ENCODE measurements around the gene STEAP1B.
"Not testable (repeated sequence)": the region's sequence is repeated elsewhere in the genome, so short reads cannot be mapped to it uniquely, and the experiment has no call there.

The STEAP1B gene

DNA sequence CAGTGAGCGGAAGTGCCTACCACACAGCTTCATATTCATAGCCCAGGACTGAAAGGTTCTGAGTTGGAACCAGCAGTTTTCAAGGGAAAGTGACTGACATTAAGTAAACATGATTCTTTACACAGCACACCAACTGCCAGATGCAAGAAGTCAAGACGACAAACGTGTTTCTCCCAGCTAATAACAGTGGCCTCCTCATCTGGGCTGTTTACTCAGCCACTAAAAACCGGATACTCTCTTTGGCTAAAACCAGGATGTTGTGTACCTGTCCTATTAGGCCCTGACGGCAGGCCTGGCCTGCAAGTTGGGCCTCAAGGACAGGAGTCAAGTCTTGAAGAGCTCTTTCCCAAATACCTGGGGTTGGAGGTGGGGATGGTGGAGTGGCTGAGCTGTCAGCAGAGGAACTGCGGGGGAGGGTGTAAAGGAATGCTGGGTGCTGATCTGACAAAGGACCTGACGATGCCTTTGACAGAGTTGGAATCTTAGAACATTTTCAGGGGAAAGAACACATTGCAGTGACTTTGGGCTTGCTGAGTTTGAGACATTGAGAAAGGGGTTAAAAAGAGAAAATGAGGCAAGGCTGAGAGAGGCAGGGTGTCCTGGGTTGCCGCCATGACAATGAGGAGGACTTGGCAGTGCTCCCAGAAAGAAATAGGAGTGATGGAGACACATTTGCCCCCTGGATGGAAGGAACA, 57.7 kb downstream of the STEAP1B start:
- Histone ChIP-seq H3K9me3 (ENCODE audit: insufficient read depth, low read length) (no peaks in the 10 kb centered on the region), H3K36me3 (ENCODE audit: insufficient read depth, insufficient read length, low read length) (no peaks in the 10 kb centered on the region), H3K9ac (ENCODE audit: insufficient read length, low read depth) (no peak overlapping the region), H3K4me1 (ENCODE audit: insufficient read depth, insufficient read length) (peaks cover 4% of the 10 kb centered on the region), H3K27me3 (ENCODE audit: insufficient read depth, insufficient read length) (no peaks in the 10 kb centered on the region), H3K4me3 (ENCODE audit: insufficient read length, low read depth) (no peak overlapping the region)
- TF ChIP-seq ZNF274 (IDR thresholded peaks at IDR 0.05; ENCODE audit: low read depth, low read length), result no peak
- no peak for TF ChIP-seq SUZ12 (IDR thresholded peaks at IDR 0.05; ENCODE audit: extremely low read depth, insufficient read depth, insufficient read length)
- TF ChIP-seq YY1 (IDR thresholded peaks at IDR 0.05; ENCODE audit: insufficient read depth, insufficient read length), result no peak
- DNase-seq (ENCODE audit: low read depth, low spot score), result no peak

DNA sequence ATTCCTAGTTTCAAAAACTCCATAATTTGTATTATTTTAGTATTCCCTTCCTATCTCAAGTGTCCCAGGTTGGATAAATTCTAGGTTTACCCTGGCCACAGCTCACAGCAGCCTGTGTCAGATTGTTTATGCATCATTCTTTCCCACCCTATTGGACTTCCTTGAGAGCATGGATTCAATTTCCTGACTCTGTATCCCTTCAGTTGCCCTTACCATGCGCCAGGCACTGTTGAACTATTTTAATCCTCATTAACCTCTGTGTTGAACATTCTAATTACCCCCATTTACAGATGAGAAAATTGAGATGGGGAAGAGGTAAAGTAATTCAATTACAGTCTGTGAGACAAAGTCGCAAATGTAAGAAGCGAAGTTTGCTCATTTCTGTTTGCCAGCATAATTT, 58.8 kb downstream of the STEAP1B start:
- Histone ChIP-seq H3K36me3 (ENCODE audit: insufficient read depth, insufficient read length, low read length) (no peaks in the 10 kb centered on the region), H3K4me1 (ENCODE audit: insufficient read depth, insufficient read length) (peaks cover 4% of the 10 kb centered on the region)

GRCh38 chr7:22438994-22439393, 61.0 kb downstream of the STEAP1B start:
- DNase-seq (ENCODE audit: low read depth, low spot score), result no peak
- peaks cover 5% of the 10 kb centered on the region for H3K4me1 ChIP-seq (ENCODE audit: insufficient read depth, insufficient read length)
- H3K9ac ChIP-seq (ENCODE audit: insufficient read length, low read depth), result no peak overlapping the region
- H3K36me3 ChIP-seq (ENCODE audit: insufficient read depth, insufficient read length, low read length), result no peaks in the 10 kb centered on the region
- H3K9me3 ChIP-seq (ENCODE audit: insufficient read depth, low read length), result no peaks in the 10 kb centered on the region
- H3K4me3 ChIP-seq (ENCODE audit: insufficient read length, low read depth), result no peak overlapping the region
- no peak for TF ChIP-seq YY1 (IDR thresholded peaks at IDR 0.05; ENCODE audit: insufficient read depth, insufficient read length)
- no peak for TF ChIP-seq ZNF274 (IDR thresholded peaks at IDR 0.05; ENCODE audit: low read depth, low read length)
- no peak for TF ChIP-seq SUZ12 (IDR thresholded peaks at IDR 0.05; ENCODE audit: extremely low read depth, insufficient read depth, insufficient read length)
- no peaks in the 10 kb centered on the region for H3K27me3 ChIP-seq (ENCODE audit: insufficient read depth, insufficient read length)

More for the DNA sequence above, 58.8 kb downstream of the STEAP1B start:
- Histone ChIP-seq H3K4me3 (ENCODE audit: insufficient read length, low read depth) (no peak overlapping the region), H3K9me3 (ENCODE audit: insufficient read depth, low read length) (no peaks in the 10 kb centered on the region), H3K27me3 (ENCODE audit: insufficient read depth, insufficient read length) (no peaks in the 10 kb centered on the region), H3K9ac (ENCODE audit: insufficient read length, low read depth) (no peak overlapping the region)
- DNase-seq (ENCODE audit: low read depth, low spot score), result no peak
- no peak for TF ChIP-seq SUZ12 (IDR thresholded peaks at IDR 0.05; ENCODE audit: extremely low read depth, insufficient read depth, insufficient read length)
- TF ChIP-seq YY1 (IDR thresholded peaks at IDR 0.05; ENCODE audit: insufficient read depth, insufficient read length), result no peak
- TF ChIP-seq ZNF274 (IDR thresholded peaks at IDR 0.05; ENCODE audit: low read depth, low read length), result no peak

- H3K27me3 ChIP-seq (ENCODE audit: insufficient read depth, insufficient read length); H3K9ac ChIP-seq (ENCODE audit: insufficient read length, low read depth); H3K4me3 ChIP-seq (ENCODE audit: insufficient read length, low read depth); DNase-seq (ENCODE audit: low read depth, low spot score); H3K9me3 ChIP-seq (ENCODE audit: insufficient read depth, low read length); H3K4me1 ChIP-seq (ENCODE audit: insufficient read depth, insufficient read length); H3K36me3 ChIP-seq (ENCODE audit: insufficient read depth, insufficient read length, low read length): not testable (repeated sequence)
These were observed 63.4 kb downstream of the STEAP1B start for GRCh38 chr7:22436552-22436951.

DNA sequence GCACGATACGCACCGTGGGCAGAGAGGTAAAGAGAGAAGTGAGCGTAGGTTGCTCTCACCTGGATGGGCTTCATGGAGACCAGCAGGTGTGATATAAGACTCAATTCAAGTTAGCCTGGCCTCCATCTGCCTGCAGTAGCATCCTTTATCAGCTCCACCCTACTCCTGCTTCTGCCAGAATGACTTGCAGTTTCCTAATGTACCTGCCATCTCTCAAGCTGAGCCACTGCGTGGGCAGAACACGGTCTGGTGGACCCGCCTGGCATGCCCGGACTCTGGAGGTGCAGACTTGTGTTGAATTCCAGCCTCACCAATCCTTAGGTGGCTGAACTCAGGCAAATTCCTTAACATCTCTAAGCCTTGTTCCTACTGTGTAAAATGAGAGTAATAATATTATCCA, 64.3 kb downstream of the STEAP1B start:
- Histone ChIP-seq H3K27me3 (ENCODE audit: insufficient read depth, insufficient read length) (no peaks in the 10 kb centered on the region), H3K4me3 (ENCODE audit: insufficient read length, low read depth) (no peak overlapping the region), H3K9me3 (ENCODE audit: insufficient read depth, low read length) (no peaks in the 10 kb centered on the region), H3K36me3 (ENCODE audit: insufficient read depth, insufficient read length, low read length) (no peaks in the 10 kb centered on the region), H3K9ac (ENCODE audit: insufficient read length, low read depth) (no peak overlapping the region), H3K4me1 (ENCODE audit: insufficient read depth, insufficient read length) (peaks cover 5% of the 10 kb centered on the region)
- DNase-seq (ENCODE audit: low read depth, low spot score), result no peak
- TF ChIP-seq ZNF274 (IDR thresholded peaks at IDR 0.05; ENCODE audit: low read depth, low read length) (no peak), SUZ12 (IDR thresholded peaks at IDR 0.05; ENCODE audit: extremely low read depth, insufficient read depth, insufficient read length) (no peak), YY1 (IDR thresholded peaks at IDR 0.05; ENCODE audit: insufficient read depth, insufficient read length) (no peak)

DNA sequence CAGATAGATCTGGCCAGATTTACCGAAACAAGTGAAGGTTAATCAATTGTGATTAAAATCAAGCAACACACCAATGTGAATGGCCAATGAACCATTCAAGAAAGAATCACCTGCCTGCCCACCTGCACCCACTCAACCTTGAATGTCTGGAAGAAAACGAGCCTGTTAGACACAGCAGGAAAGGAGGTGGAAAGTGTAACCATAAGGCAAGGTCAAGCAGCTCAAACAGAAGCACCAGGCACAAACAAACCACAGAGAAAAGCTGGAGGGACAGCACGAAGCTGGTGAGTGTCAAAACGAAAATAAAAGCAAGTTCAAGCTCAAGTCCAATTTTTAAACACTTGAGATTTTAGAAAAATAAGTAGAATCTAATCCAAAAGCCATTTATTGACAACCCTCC, 64.9 kb downstream of the STEAP1B start:
- Histone ChIP-seq H3K36me3 (ENCODE audit: insufficient read depth, insufficient read length, low read length) (no peaks in the 10 kb centered on the region), H3K9me3 (ENCODE audit: insufficient read depth, low read length) (no peaks in the 10 kb centered on the region), H3K27me3 (ENCODE audit: insufficient read depth, insufficient read length) (no peaks in the 10 kb centered on the region), H3K4me1 (ENCODE audit: insufficient read depth, insufficient read length) (peaks cover 5% of the 10 kb centered on the region), H3K9ac (ENCODE audit: insufficient read length, low read depth) (no peak overlapping the region), H3K4me3 (ENCODE audit: insufficient read length, low read depth) (no peak overlapping the region)
- no peak for DNase-seq (ENCODE audit: low read depth, low spot score)
- TF ChIP-seq ZNF274 (IDR thresholded peaks at IDR 0.05; ENCODE audit: low read depth, low read length) (no peak), SUZ12 (IDR thresholded peaks at IDR 0.05; ENCODE audit: extremely low read depth, insufficient read depth, insufficient read length) (no peak), YY1 (IDR thresholded peaks at IDR 0.05; ENCODE audit: insufficient read depth, insufficient read length) (no peak)

- no peaks in the 10 kb centered on the region for H3K36me3 ChIP-seq (ENCODE audit: insufficient read depth, insufficient read length, low read length)
- TF ChIP-seq YY1 (IDR thresholded peaks at IDR 0.05; ENCODE audit: insufficient read depth, insufficient read length), result no peak
- no peak for TF ChIP-seq ZNF274 (IDR thresholded peaks at IDR 0.05; ENCODE audit: low read depth, low read length)
- no peak for TF ChIP-seq SUZ12 (IDR thresholded peaks at IDR 0.05; ENCODE audit: extremely low read depth, insufficient read depth, insufficient read length)
- peak; percentile 87 for DNase-seq (ENCODE audit: low read depth, low spot score)
- H3K9ac ChIP-seq (ENCODE audit: insufficient read length, low read depth), result no peak overlapping the region
- H3K27me3 ChIP-seq (ENCODE audit: insufficient read depth, insufficient read length), result no peaks in the 10 kb centered on the region
- H3K4me3 ChIP-seq (ENCODE audit: insufficient read length, low read depth), result no peak overlapping the region
- H3K9me3 ChIP-seq (ENCODE audit: insufficient read depth, low read length), result no peaks in the 10 kb centered on the region
- peaks cover 5% of the 10 kb centered on the region for H3K4me1 ChIP-seq (ENCODE audit: insufficient read depth, insufficient read length)
These were observed 66.1 kb downstream of the STEAP1B start for GRCh38 chr7:22433710-22434460.

GRCh38 chr7:22433165-22433700, 66.8 kb downstream of the STEAP1B start:
- not testable (repeated sequence) for H3K4me1 ChIP-seq (ENCODE audit: insufficient read depth, insufficient read length); H3K9ac ChIP-seq (ENCODE audit: insufficient read length, low read depth); H3K36me3 ChIP-seq (ENCODE audit: insufficient read depth, insufficient read length, low read length); H3K9me3 ChIP-seq (ENCODE audit: insufficient read depth, low read length); DNase-seq (ENCODE audit: low read depth, low spot score); H3K27me3 ChIP-seq (ENCODE audit: insufficient read depth, insufficient read length); H3K4me3 ChIP-seq (ENCODE audit: insufficient read length, low read depth)
